ENCODE results near the gene GABRB2. TPM values are rescaled to one million over a fixed set of nuclear protein-coding genes. Genes with fewer than 3 reads are reported as not detected.

The GABRB2 gene
- total RNA-seq, 1 experiment from 2014 or later = not detected

DNA sequence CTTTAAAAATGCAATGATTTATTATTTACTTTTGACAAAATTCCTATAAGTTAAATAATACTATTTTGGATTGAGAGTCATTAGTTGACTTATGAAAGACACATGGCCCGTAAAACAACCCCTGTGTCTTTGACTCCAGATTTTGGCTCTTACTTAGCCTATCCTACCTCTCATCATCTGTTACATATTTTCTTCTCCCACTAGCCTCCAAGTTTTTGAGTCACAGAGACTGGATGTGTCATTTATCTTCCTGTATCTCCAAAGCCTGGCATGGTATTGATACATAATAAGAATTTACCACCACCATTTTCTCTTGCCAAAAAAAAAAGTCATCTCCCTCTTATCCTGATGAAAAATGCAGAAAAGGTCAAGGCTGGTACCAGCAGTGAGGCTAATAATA, 99.9 kb downstream of the GABRB2 start:
- no peaks in the 10 kb centered on the region for H3K27me3 ChIP-seq (ENCODE audit: insufficient read depth, low read length)
- ChIA-PET RAD21 (ENCODE audit: low non-redundant PET in 1 of 2, low total read pairs in 2 of 2, uncharacterized antibody in 2 of 2, unreplicated experiment in 2 of 2) (no interaction called here), POLR2A (no interaction called here), CTCF (no interaction called here)
- no peak overlapping the region for H3K27ac ChIP-seq (ENCODE audit: low read depth, low read length)
- no TSS peak for BruUV-seq (replicated peaks)
- H4K20me1 ChIP-seq (ENCODE audit: insufficient read depth) = no peaks in the 10 kb centered on the region
- TF ChIP-seq RAD21 (IDR thresholded peaks at IDR 0.05; ENCODE audit: low read depth) = no peak
- TF ChIP-seq, protein P1, sequence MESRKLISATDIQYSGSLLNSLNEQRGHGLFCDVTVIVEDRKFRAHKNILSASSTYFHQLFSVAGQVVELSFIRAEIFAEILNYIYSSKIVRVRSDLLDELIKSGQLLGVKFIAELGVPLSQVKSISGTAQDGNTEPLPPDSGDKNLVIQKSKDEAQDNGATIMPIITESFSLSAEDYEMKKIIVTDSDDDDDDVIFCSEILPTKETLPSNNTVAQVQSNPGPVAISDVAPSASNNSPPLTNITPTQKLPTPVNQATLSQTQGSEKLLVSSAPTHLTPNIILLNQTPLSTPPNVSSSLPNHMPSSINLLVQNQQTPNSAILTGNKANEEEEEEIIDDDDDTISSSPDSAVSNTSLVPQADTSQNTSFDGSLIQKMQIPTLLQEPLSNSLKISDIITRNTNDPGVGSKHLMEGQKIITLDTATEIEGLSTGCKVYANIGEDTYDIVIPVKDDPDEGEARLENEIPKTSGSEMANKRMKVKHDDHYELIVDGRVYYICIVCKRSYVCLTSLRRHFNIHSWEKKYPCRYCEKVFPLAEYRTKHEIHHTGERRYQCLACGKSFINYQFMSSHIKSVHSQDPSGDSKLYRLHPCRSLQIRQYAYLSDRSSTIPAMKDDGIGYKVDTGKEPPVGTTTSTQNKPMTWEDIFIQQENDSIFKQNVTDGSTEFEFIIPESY (IDR thresholded peaks at IDR 0.05; ENCODE audit: extremely low read depth, insufficient replicate concordance, low read length) = no peak
- no peak for TF ChIP-seq TCF7L2 (IDR thresholded peaks at IDR 0.05; ENCODE audit: borderline replicate concordance, extremely low read depth, insufficient read depth, insufficient read length)
- TF ChIP-seq EZH2 (IDR thresholded peaks at IDR 0.05) = no peak
- TF ChIP-seq, protein P2, sequence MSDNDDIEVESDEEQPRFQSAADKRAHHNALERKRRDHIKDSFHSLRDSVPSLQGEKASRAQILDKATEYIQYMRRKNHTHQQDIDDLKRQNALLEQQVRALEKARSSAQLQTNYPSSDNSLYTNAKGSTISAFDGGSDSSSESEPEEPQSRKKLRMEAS (IDR thresholded peaks at IDR 0.05) = no peak
- no peak for TF ChIP-seq ELF1 (IDR thresholded peaks at IDR 0.05; ENCODE audit: borderline replicate concordance, low read depth)
- TF ChIP-seq ZFX (IDR thresholded peaks at IDR 0.05) = no peak
- TF ChIP-seq, protein P3, sequence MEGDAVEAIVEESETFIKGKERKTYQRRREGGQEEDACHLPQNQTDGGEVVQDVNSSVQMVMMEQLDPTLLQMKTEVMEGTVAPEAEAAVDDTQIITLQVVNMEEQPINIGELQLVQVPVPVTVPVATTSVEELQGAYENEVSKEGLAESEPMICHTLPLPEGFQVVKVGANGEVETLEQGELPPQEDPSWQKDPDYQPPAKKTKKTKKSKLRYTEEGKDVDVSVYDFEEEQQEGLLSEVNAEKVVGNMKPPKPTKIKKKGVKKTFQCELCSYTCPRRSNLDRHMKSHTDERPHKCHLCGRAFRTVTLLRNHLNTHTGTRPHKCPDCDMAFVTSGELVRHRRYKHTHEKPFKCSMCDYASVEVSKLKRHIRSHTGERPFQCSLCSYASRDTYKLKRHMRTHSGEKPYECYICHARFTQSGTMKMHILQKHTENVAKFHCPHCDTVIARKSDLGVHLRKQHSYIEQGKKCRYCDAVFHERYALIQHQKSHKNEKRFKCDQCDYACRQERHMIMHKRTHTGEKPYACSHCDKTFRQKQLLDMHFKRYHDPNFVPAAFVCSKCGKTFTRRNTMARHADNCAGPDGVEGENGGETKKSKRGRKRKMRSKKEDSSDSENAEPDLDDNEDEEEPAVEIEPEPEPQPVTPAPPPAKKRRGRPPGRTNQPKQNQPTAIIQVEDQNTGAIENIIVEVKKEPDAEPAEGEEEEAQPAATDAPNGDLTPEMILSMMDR (IDR thresholded peaks at IDR 0.05 in 2 of 3, conservative IDR thresholded peaks at IDR 0.05 in 1 of 3; ENCODE audit: borderline replicate concordance in 1 of 3, insufficient read depth in 1 of 3, low read depth in 2 of 3, low read length in 2 of 3) = no peak
- no peak for TF ChIP-seq EZH2phosphoT487 (IDR thresholded peaks at IDR 0.05; ENCODE audit: borderline replicate concordance)
- H3K9me2 ChIP-seq (ENCODE audit: insufficient read depth) = no peaks in the 10 kb centered on the region
- no peak overlapping the region for H3K9ac ChIP-seq (ENCODE audit: low read length)
- no peak overlapping the region for H2AFZ ChIP-seq (ENCODE audit: low read depth, low read length, poor library complexity, severe bottlenecking)
- H3K4me1 ChIP-seq (ENCODE audit: control insufficient read depth in 1 of 2, insufficient read depth in 2 of 2, low read length in 2 of 2) = no peaks in the 10 kb centered on the region
- ATAC-seq = no peak
- DNase-seq (ENCODE audit: low read depth, low spot score) = no peak
- no peak overlapping the region for H3K4me2 ChIP-seq (ENCODE audit: low read length)
- intact Hi-C loops (cut with micrococcal nuclease) = no loop called here
- peaks cover 3 to 10% of the 10 kb centered on the region in 2 experiments; a peak in 2 of 4 replicates for H3K9me3 ChIP-seq (ENCODE audit: control insufficient read depth in 1 of 2, insufficient read depth in 1 of 2, low read depth in 1 of 2, low read length in 2 of 2)
- no peaks in the 10 kb centered on the region for H3K79me2 ChIP-seq (ENCODE audit: insufficient read depth, low read length)
- no peaks in the 10 kb centered on the region for H3K36me3 ChIP-seq (ENCODE audit: control insufficient read depth in 1 of 2, insufficient read depth in 2 of 2, low read length in 2 of 2)
- no peak overlapping the region for H3K4me3 ChIP-seq (replicated peaks in 1 of 2; ENCODE audit: low read depth in 1 of 2, low read length in 2 of 2)
